ENCODE data around the gene FOXL1.

The FOXL1 gene

DNA sequence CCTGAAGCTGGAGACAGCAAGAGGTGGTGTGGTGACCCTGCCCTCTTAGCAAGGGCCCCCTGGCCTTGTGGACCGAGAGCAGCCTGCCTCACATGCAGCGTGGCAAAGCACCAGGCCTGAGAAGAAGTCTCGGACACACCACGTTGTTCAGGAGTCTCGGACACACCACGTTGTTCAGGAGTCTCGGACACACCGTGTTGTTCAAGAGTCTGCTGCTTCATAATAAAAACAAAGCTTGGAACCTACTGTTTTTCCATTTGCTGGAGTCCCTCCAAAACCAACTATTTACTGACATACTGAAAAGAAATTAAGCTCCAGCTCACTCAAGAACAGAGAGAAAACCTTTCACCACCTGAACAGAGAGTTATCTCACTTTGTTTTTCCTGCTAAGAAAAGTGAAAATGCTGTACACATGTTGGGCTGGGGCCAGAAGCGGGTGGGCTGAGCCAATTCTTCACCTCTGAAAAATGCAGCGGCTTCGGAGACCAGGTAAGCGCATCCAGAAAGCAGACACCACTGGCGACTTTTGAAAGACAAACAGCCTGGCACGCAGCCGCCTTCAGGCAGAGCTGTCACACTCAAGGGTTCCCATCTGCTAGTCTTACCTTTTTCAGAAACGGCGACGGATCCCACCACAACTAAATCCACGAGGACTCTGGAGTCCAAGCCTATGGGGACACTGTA, 32.3 kb upstream of the FOXL1 start:
- TF ChIP-seq, protein P1, sequence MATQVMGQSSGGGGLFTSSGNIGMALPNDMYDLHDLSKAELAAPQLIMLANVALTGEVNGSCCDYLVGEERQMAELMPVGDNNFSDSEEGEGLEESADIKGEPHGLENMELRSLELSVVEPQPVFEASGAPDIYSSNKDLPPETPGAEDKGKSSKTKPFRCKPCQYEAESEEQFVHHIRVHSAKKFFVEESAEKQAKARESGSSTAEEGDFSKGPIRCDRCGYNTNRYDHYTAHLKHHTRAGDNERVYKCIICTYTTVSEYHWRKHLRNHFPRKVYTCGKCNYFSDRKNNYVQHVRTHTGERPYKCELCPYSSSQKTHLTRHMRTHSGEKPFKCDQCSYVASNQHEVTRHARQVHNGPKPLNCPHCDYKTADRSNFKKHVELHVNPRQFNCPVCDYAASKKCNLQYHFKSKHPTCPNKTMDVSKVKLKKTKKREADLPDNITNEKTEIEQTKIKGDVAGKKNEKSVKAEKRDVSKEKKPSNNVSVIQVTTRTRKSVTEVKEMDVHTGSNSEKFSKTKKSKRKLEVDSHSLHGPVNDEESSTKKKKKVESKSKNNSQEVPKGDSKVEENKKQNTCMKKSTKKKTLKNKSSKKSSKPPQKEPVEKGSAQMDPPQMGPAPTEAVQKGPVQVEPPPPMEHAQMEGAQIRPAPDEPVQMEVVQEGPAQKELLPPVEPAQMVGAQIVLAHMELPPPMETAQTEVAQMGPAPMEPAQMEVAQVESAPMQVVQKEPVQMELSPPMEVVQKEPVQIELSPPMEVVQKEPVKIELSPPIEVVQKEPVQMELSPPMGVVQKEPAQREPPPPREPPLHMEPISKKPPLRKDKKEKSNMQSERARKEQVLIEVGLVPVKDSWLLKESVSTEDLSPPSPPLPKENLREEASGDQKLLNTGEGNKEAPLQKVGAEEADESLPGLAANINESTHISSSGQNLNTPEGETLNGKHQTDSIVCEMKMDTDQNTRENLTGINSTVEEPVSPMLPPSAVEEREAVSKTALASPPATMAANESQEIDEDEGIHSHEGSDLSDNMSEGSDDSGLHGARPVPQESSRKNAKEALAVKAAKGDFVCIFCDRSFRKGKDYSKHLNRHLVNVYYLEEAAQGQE (IDR thresholded peaks at IDR 0.05; ENCODE audit: insufficient read depth in 1 of 2, low read depth in 2 of 2, low read length in 2 of 2): no peak
- TF ChIP-seq SIN3A (IDR thresholded peaks at IDR 0.05; ENCODE audit: borderline replicate concordance, insufficient read depth, low read length): no peak
- TF ChIP-seq POLR2AphosphoS5 (IDR thresholded peaks at IDR 0.05; ENCODE audit: low read depth, low read length): no peak
- no peak for TF ChIP-seq TAF1 (IDR thresholded peaks at IDR 0.05; ENCODE audit: borderline replicate concordance, insufficient read depth, low read length)
- TF ChIP-seq FOXP2 (optimal IDR thresholded peaks at IDR 0.05; ENCODE audit: borderline replicate concordance, extremely low read depth, extremely low read length, insufficient read depth): no peak

DNA sequence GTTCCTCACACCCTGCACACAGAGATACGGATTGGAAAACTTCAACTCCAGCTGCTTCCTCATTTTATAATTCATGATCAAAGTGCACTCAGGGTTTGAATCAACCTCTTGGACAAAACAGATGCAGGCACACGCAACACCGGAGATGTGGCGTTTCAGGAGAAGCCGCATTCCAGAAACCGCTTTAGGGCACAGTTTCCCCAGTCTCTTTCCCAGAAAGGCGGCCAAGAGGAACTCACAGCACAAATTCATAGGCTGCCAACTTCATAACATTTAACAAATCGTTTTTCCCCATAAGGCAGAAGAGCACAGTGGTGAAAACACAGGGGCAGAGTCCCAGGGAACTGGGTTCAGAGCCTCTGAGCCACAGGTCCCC, 31.7 kb upstream of the FOXL1 start:
- TF ChIP-seq TAF1 (IDR thresholded peaks at IDR 0.05; ENCODE audit: borderline replicate concordance, insufficient read depth, low read length) (no peak), FOXP2 (optimal IDR thresholded peaks at IDR 0.05; ENCODE audit: borderline replicate concordance, extremely low read depth, extremely low read length, insufficient read depth) (no peak), POLR2AphosphoS5 (IDR thresholded peaks at IDR 0.05; ENCODE audit: low read depth, low read length) (no peak), SIN3A (IDR thresholded peaks at IDR 0.05; ENCODE audit: borderline replicate concordance, insufficient read depth, low read length) (no peak)
- TF ChIP-seq, protein P1 (IDR thresholded peaks at IDR 0.05; ENCODE audit: insufficient read depth in 1 of 2, low read depth in 2 of 2, low read length in 2 of 2): no peak

DNA sequence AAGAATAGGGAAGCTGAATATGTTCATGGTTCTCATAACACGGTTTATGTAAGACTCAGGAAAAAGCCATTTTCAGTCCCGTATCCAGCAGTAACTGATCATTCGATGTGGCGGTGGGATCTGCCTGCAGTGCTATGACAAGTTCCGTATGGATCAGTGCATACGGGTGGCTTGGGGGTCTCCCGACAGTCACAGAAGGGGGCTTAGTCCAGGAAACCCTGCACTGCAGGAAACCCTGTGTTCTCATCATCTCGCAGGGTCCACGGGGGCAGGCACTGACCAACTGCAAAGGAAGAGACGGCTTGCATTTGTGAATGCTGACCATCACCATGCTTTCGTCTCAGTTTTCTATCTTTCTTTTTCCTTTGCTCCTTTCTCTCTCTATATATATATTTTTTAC, 31.1 kb upstream of the FOXL1 start:
- no peak for TF ChIP-seq FOXP2 (optimal IDR thresholded peaks at IDR 0.05; ENCODE audit: borderline replicate concordance, extremely low read depth, extremely low read length, insufficient read depth)
- TF ChIP-seq SIN3A (IDR thresholded peaks at IDR 0.05; ENCODE audit: borderline replicate concordance, insufficient read depth, low read length): no peak
- TF ChIP-seq TAF1 (IDR thresholded peaks at IDR 0.05; ENCODE audit: borderline replicate concordance, insufficient read depth, low read length): no peak
- no peak for TF ChIP-seq POLR2AphosphoS5 (IDR thresholded peaks at IDR 0.05; ENCODE audit: low read depth, low read length)
- TF ChIP-seq, protein P1 (IDR thresholded peaks at IDR 0.05; ENCODE audit: insufficient read depth in 1 of 2, low read depth in 2 of 2, low read length in 2 of 2): no peak

DNA sequence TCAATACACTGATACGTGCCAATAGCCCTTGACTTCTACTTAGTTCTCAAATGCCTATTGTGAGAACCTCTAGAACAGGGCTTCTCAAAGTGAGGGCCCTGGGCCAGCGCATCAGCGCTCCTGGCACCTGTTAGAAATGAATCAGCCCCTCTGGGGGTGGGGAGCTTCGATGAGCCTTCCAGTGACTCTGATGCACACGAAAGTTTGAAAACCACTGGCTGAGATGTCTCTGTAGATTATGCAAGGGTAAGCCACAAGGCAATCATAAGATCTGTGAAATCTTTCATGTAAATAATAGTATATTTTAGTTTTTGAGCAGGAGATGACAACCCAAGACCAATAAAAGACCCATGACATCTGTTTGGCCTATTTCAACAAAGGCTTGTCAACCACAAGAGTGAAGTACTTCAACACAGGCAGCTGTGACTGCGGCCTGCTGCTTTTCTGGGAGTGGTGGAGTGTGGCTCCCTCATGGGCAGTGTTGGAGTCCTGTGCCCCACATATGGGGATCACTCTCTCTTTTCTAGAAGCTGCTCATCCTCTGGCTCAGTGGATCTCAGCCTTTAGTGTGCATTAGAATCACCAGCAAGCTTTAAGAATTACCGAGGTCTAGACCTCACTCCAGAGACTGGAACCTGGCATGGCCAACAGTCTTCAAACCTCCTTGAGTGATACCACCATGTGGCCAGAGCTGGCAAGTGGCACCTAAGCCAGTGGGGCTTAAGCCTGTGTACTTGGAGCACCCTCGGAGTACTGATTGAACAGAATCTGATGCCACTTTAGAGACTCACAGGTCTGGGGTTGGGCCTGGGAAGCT, 29.1 kb upstream of the FOXL1 start:
- TF ChIP-seq, protein P1 (IDR thresholded peaks at IDR 0.05; ENCODE audit: insufficient read depth in 1 of 2, low read depth in 2 of 2, low read length in 2 of 2): no peak
- TF ChIP-seq POLR2AphosphoS5 (IDR thresholded peaks at IDR 0.05; ENCODE audit: low read depth, low read length): no peak
- TF ChIP-seq SIN3A (IDR thresholded peaks at IDR 0.05; ENCODE audit: borderline replicate concordance, insufficient read depth, low read length): no peak
- no peak for TF ChIP-seq TAF1 (IDR thresholded peaks at IDR 0.05; ENCODE audit: borderline replicate concordance, insufficient read depth, low read length)
- TF ChIP-seq FOXP2 (optimal IDR thresholded peaks at IDR 0.05; ENCODE audit: borderline replicate concordance, extremely low read depth, extremely low read length, insufficient read depth): no peak

Measured in PFSK-1 (cell line).